ENCODE results near the gene MED9.
A peak's percentile ranks its signal among the peaks of the same experiment; 100 is the strongest.

MED9 gene

DNA sequence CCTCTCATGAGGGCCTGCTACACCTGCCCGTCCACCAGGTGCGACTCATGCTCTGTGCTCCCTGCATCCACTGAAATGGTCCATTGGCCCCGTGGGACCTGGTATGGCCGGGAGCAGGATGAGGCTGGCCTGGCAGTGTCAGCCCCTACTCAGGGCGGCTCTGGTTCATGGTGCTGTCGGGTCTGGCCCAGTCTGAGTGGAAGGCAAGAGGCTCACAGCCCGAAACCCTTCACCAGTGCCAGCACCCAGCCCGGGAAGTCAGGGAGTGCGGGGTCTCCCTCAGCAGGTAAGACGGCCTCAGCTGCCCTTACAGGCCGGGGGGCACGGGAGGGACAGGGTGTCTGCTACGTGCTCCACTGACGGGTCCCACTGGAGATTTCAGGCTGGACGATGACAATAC, 59.9 kb downstream of the MED9 start:
- TF ChIP-seq EP300 (IDR thresholded peaks at IDR 0.05; ENCODE audit: borderline replicate concordance), result no peak
- TF ChIP-seq TCF12 (IDR thresholded peaks at IDR 0.05; ENCODE audit: low read depth), result no peak
- TF ChIP-seq CEBPB (IDR thresholded peaks at IDR 0.05), result no peak
- TF ChIP-seq NFIC (IDR thresholded peaks at IDR 0.05), result no peak
- TF ChIP-seq YY1 (IDR thresholded peaks at IDR 0.05; ENCODE audit: low read depth), result no peak
- TF ChIP-seq, protein P1, sequence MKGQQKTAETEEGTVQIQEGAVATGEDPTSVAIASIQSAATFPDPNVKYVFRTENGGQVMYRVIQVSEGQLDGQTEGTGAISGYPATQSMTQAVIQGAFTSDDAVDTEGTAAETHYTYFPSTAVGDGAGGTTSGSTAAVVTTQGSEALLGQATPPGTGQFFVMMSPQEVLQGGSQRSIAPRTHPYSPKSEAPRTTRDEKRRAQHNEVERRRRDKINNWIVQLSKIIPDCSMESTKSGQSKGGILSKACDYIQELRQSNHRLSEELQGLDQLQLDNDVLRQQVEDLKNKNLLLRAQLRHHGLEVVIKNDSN (IDR thresholded peaks at IDR 0.05), result no peak
- TF ChIP-seq CREB1 (IDR thresholded peaks at IDR 0.05; ENCODE audit: low read depth), result no peak
- no peak for TF ChIP-seq EGR1 (IDR thresholded peaks at IDR 0.05)
- TF ChIP-seq TEAD4 (IDR thresholded peaks at IDR 0.05), result no peak
- TF ChIP-seq, protein P2, sequence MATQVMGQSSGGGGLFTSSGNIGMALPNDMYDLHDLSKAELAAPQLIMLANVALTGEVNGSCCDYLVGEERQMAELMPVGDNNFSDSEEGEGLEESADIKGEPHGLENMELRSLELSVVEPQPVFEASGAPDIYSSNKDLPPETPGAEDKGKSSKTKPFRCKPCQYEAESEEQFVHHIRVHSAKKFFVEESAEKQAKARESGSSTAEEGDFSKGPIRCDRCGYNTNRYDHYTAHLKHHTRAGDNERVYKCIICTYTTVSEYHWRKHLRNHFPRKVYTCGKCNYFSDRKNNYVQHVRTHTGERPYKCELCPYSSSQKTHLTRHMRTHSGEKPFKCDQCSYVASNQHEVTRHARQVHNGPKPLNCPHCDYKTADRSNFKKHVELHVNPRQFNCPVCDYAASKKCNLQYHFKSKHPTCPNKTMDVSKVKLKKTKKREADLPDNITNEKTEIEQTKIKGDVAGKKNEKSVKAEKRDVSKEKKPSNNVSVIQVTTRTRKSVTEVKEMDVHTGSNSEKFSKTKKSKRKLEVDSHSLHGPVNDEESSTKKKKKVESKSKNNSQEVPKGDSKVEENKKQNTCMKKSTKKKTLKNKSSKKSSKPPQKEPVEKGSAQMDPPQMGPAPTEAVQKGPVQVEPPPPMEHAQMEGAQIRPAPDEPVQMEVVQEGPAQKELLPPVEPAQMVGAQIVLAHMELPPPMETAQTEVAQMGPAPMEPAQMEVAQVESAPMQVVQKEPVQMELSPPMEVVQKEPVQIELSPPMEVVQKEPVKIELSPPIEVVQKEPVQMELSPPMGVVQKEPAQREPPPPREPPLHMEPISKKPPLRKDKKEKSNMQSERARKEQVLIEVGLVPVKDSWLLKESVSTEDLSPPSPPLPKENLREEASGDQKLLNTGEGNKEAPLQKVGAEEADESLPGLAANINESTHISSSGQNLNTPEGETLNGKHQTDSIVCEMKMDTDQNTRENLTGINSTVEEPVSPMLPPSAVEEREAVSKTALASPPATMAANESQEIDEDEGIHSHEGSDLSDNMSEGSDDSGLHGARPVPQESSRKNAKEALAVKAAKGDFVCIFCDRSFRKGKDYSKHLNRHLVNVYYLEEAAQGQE (IDR thresholded peaks at IDR 0.05; ENCODE audit: low read depth), result no peak
- TF ChIP-seq RAD21 (IDR thresholded peaks at IDR 0.05; ENCODE audit: low read depth), result no peak
- no peak for TF ChIP-seq TAF1 (IDR thresholded peaks at IDR 0.05; ENCODE audit: low read depth)
- no peak for TF ChIP-seq ZBTB7A (IDR thresholded peaks at IDR 0.05; ENCODE audit: low read depth)
- TF ChIP-seq, protein P3, sequence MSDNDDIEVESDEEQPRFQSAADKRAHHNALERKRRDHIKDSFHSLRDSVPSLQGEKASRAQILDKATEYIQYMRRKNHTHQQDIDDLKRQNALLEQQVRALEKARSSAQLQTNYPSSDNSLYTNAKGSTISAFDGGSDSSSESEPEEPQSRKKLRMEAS (IDR thresholded peaks at IDR 0.05), result no peak
- TF ChIP-seq FOXM1 (IDR thresholded peaks at IDR 0.05; ENCODE audit: borderline replicate concordance, low read depth), result no peak

DNA sequence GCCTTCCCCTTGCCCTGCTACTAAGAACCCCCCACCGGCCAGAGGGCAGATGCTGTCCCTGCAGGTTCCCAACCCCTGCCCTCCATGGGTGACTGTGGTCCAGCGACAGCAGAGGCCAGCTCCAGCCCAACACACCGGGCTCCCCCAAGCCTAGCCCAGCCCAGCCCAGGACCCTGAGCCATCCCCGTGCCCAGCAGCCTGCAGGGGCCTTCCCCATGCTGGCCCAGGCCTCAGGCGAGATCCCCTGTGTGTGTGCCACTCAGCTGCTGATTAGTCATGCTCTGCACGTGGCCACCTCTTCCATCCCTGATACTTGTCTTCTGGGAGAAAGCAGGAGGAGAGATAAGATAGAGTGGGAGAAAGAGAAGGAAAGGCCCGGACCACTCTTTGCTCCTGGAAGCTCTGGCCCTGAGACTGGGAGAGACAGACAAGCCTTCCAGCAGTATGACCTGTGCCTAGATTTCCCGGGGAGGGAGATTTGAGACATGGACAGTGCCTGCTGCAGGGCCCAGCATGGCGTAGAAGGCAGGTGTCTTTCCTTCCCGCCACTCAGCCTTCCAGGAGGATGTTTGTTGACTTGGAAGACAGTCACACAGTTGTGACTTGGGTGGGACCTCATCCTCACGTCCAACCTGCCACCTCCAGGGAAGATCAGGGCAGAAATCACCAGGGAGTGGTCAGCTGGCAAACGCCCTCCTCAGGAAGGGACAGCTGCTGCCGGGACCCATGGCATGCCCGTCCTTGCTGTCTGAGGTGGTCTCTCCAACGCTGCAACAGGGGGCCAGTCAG, 60.7 kb downstream of the MED9 start:
- TF ChIP-seq FOXM1 (IDR thresholded peaks at IDR 0.05; ENCODE audit: borderline replicate concordance, low read depth), result no peak
- TF ChIP-seq RAD21 (IDR thresholded peaks at IDR 0.05; ENCODE audit: low read depth), result no peak
- TF ChIP-seq, protein P3 (IDR thresholded peaks at IDR 0.05), result no peak
- TF ChIP-seq CREB1 (IDR thresholded peaks at IDR 0.05; ENCODE audit: low read depth), result no peak
- TF ChIP-seq ZBTB7A (IDR thresholded peaks at IDR 0.05; ENCODE audit: low read depth), result no peak
- TF ChIP-seq YY1 (IDR thresholded peaks at IDR 0.05; ENCODE audit: low read depth), result no peak
- no peak for TF ChIP-seq TCF12 (IDR thresholded peaks at IDR 0.05; ENCODE audit: low read depth)
- no peak for TF ChIP-seq CEBPB (IDR thresholded peaks at IDR 0.05)
- TF ChIP-seq TAF1 (IDR thresholded peaks at IDR 0.05; ENCODE audit: low read depth), result no peak
- TF ChIP-seq EP300 (IDR thresholded peaks at IDR 0.05; ENCODE audit: borderline replicate concordance), result no peak
- TF ChIP-seq, protein P1 (IDR thresholded peaks at IDR 0.05), result no peak
- TF ChIP-seq NFIC (IDR thresholded peaks at IDR 0.05), result no peak
- TF ChIP-seq, protein P2 (IDR thresholded peaks at IDR 0.05; ENCODE audit: low read depth), result no peak
- TF ChIP-seq EGR1 (IDR thresholded peaks at IDR 0.05), result no peak
- no peak for TF ChIP-seq TEAD4 (IDR thresholded peaks at IDR 0.05)

DNA sequence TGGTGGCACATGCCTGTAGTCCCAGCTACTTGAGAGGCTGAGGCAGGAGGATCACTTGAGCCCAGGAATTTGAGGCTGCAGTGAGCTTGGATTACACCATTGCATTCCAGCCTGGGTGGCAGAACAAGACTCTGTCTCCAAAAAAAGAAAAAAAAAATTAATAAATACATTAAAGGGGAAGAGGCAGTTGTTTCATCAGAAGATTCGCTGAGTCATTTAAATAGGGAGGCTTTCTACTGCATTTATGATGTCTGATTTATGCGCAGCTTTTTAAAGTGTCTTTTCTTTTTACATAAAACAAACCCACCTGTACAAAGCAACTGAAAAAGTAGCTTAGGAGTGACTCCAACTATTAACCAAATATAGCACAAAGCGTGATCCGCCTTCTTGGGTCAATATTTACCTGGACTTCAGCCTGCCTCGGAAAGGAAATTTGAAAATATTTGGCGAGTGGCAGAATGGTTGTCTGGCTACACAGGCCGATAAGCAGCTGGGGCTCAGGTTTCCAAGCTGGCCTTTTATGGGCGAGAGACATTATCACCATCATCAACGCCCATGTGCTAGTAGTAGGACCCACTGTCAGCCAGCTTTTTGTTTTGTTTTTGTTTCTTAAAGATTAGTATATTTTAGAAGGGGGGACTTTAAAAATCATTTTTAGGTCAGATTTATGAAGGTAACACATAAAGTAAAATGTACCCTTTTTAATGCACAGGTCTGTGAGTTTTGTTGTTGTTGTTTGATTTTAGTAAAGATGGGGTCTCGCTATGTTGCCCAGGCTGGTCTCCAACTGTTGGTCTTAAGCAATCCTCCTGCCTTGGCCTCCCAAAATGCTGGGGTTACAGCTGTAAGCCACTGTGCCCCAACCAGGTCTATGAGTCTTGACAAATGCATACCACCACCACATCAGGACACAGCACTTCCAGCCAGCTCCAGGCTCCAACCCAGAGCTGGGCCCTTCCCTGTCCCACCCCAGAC, 61.9 kb downstream of the MED9 start:
- TF ChIP-seq NFIC (IDR thresholded peaks at IDR 0.05), result peak; percentile 63
- TF ChIP-seq TAF1 (IDR thresholded peaks at IDR 0.05; ENCODE audit: low read depth), result no peak
- TF ChIP-seq EP300 (IDR thresholded peaks at IDR 0.05; ENCODE audit: borderline replicate concordance), result peak; percentile 64; the same call in 1 of the 2 replicates
- peak; percentile 66; the same call in 1 of the 2 replicates for TF ChIP-seq FOXM1 (IDR thresholded peaks at IDR 0.05; ENCODE audit: borderline replicate concordance, low read depth)
- TF ChIP-seq TEAD4 (IDR thresholded peaks at IDR 0.05), result peak; percentile 77
- peak; percentile 66 for TF ChIP-seq TCF12 (IDR thresholded peaks at IDR 0.05; ENCODE audit: low read depth)
- no peak for TF ChIP-seq EGR1 (IDR thresholded peaks at IDR 0.05)
- TF ChIP-seq, protein P3 (IDR thresholded peaks at IDR 0.05), result peak; percentile 52
- TF ChIP-seq CREB1 (IDR thresholded peaks at IDR 0.05; ENCODE audit: low read depth), result no peak
- TF ChIP-seq CEBPB (IDR thresholded peaks at IDR 0.05), result no peak

DNA sequence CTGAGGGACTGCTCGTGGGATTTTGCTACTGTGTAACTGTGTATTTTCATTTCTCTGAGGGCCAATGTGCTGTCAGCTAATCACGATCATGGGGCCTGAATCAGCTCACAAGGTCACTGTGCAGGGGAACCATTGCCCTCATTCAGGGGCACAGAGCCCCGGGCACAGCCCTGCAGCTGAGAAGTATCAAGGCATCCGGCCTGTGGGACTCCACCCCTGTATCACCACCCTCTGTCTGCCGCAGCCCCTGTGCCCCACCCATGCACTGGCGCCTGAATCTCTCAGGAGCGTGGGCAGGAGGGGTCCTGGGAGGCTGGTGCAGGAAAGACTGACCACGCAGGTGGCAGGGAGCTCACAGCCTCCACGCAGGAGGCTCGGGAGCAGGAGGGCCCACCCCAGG, 62.8 kb downstream of the MED9 start:
- TF ChIP-seq EGR1 (IDR thresholded peaks at IDR 0.05) (no peak), EP300 (IDR thresholded peaks at IDR 0.05; ENCODE audit: borderline replicate concordance) (no peak), ZBTB7A (IDR thresholded peaks at IDR 0.05; ENCODE audit: low read depth) (no peak), CREB1 (IDR thresholded peaks at IDR 0.05; ENCODE audit: low read depth) (no peak), TAF1 (IDR thresholded peaks at IDR 0.05; ENCODE audit: low read depth) (no peak), CEBPB (IDR thresholded peaks at IDR 0.05) (no peak), NFIC (IDR thresholded peaks at IDR 0.05) (no peak), TEAD4 (IDR thresholded peaks at IDR 0.05) (no peak), TCF12 (IDR thresholded peaks at IDR 0.05; ENCODE audit: low read depth) (no peak), YY1 (IDR thresholded peaks at IDR 0.05; ENCODE audit: low read depth) (no peak), RAD21 (IDR thresholded peaks at IDR 0.05; ENCODE audit: low read depth) (no peak), FOXM1 (IDR thresholded peaks at IDR 0.05; ENCODE audit: borderline replicate concordance, low read depth) (no peak)
- TF ChIP-seq, protein P3 (IDR thresholded peaks at IDR 0.05), result no peak
- TF ChIP-seq, protein P1 (IDR thresholded peaks at IDR 0.05), result no peak
- TF ChIP-seq, protein P2 (IDR thresholded peaks at IDR 0.05; ENCODE audit: low read depth), result no peak
